Measurements from ENCODE around the gene HOXA5. TPM values are rescaled to one million over a fixed set of nuclear protein-coding genes. Genes with fewer than 3 reads are reported as not detected.

HOXA5 gene
- total RNA-seq, 1 experiment from 2014 or later = 7.4 TPM

GRCh38 chr7:27185854-27186667, 42.6 kb upstream of the HOXA5 start:
- TF ChIP-seq CTCF (IDR thresholded peaks at IDR 0.05; ENCODE audit: unreplicated experiment) = no peak
- no peaks in the 10 kb centered on the region for H3K27me3 Mint-ChIP-seq (ENCODE audit: insufficient read depth, unreplicated experiment)
- no peak overlapping the region for H3K27ac Mint-ChIP-seq (ENCODE audit: low read depth, unreplicated experiment)
- DNase-seq (ENCODE audit: unreplicated experiment) = no peak
- no peaks in the 10 kb centered on the region for H3K9me3 Mint-ChIP-seq (ENCODE audit: unreplicated experiment)
- BruUV-seq (replicated peaks) = no TSS peak
- ChIA-PET CTCF (interaction anchor here (0.6 to 1.9 kb wide), 4 partner anchors 8 to 419 kb away, joined by 4 to 15 read pairs (median 6); no protein-coding TSS in a partner anchor), POLR2A (no interaction called here)
- peaks cover 14% of the 10 kb centered on the region for H3K4me1 Mint-ChIP-seq (ENCODE audit: insufficient read depth, unreplicated experiment)
- H3K36me3 Mint-ChIP-seq (ENCODE audit: insufficient read depth, unreplicated experiment) = no peaks in the 10 kb centered on the region
- intact Hi-C loops (cut with micrococcal nuclease) = no loop called here
- H3K4me3 Mint-ChIP-seq (ENCODE audit: unreplicated experiment) = peak overlapping the region; percentile 12

- ChIA-PET CTCF (interaction anchor here (0.6 to 2.6 kb wide), 4 partner anchors 9 to 735 kb away, joined by 3 to 8 read pairs (median 6); no protein-coding TSS in a partner anchor), POLR2A (interaction anchor here (0.5 kb wide), 1 partner anchor 333 kb away, joined by 3 read pairs; no protein-coding TSS in a partner anchor)
- peak within 1 kb of the TSS; percentile 70 for H3K4me3 Mint-ChIP-seq (ENCODE audit: unreplicated experiment)
- TF ChIP-seq CTCF (IDR thresholded peaks at IDR 0.05; ENCODE audit: unreplicated experiment) = no peak
- peaks cover 14% of the 10 kb centered on the region for H3K4me1 Mint-ChIP-seq (ENCODE audit: insufficient read depth, unreplicated experiment)
- no peaks in the 10 kb centered on the region for H3K36me3 Mint-ChIP-seq (ENCODE audit: insufficient read depth, unreplicated experiment)
- intact Hi-C loops (cut with micrococcal nuclease) = no loop called here
- no TSS peak for BruUV-seq (replicated peaks)
- H3K27me3 Mint-ChIP-seq (ENCODE audit: insufficient read depth, unreplicated experiment) = no peaks in the 10 kb centered on the region
- H3K9me3 Mint-ChIP-seq (ENCODE audit: unreplicated experiment) = no peaks in the 10 kb centered on the region
- no peak within 1 kb of the TSS for H3K27ac Mint-ChIP-seq (ENCODE audit: low read depth, unreplicated experiment)
- DNase-seq (ENCODE audit: unreplicated experiment) = no peak
Measured at GRCh38 chr7:27185013-27185853, 41.8 kb upstream of the HOXA5 start, which contains the start of gene HOXA11. Gene HOXA11 (minus strand): TSS chr7:27185232. CDS start chr7:27185144, 88 bp downstream.

GRCh38 chr7:27184337-27185012, 41.0 kb upstream of the HOXA5 start:
- peak; percentile 32 for DNase-seq (ENCODE audit: unreplicated experiment)
- BruUV-seq (replicated peaks) = no TSS peak
- Mint-ChIP-seq H3K27me3 (ENCODE audit: insufficient read depth, unreplicated experiment) (no peaks in the 10 kb centered on the region), H3K9me3 (ENCODE audit: unreplicated experiment) (no peaks in the 10 kb centered on the region), H3K4me3 (ENCODE audit: unreplicated experiment) (peak overlapping the region; percentile 70), H3K27ac (ENCODE audit: low read depth, unreplicated experiment) (no peak overlapping the region), H3K36me3 (ENCODE audit: insufficient read depth, unreplicated experiment) (no peaks in the 10 kb centered on the region), H3K4me1 (ENCODE audit: insufficient read depth, unreplicated experiment) (peaks cover 14% of the 10 kb centered on the region)
- TF ChIP-seq CTCF (IDR thresholded peaks at IDR 0.05; ENCODE audit: unreplicated experiment) = no peak
- POLR2A ChIA-PET = no interaction called here
- intact Hi-C loops (cut with micrococcal nuclease) = no loop called here
- CTCF ChIA-PET = interaction anchor here (0.6 to 2.6 kb wide), 3 partner anchors 8 to 735 kb away, joined by 3 to 8 read pairs (median 8); no protein-coding TSS in a partner anchor

Data from MCF 10A (cell line).